ENCODE data around the gene TCF19. TPM values are rescaled to one million over a fixed set of nuclear protein-coding genes. Genes with fewer than 3 reads are reported as not detected.
A peak's percentile ranks its signal among the peaks of the same experiment; 100 is the strongest.
"Not testable (repeated sequence)": the region's sequence is repeated elsewhere in the genome, so short reads cannot be mapped to it uniquely, and the experiment has no call there.

TCF19 gene
- total RNA-seq, 6 donors from 2014 or later: 4.2 to 10.0 (median 5.3) TPM

DNA sequence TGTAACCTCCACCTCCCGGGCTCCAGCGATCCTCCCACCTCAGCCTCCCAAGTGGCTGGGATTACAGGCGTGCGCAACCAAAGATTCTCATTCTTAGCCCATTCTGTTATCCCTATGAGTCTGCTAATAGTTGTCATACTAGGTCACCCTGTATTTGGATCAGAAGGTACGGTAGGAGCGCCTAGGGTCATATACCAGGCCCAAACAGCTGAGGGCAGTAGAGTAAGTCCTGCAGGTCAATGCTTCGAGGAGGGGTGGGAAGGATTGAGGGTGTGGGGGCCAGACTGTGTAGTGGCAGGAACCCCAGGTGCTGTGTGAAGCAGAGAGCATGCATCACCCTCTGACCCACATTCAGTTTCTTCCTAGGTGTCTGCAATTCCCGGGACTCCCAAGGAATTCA is 34.8 kb downstream of the TCF19 start:
- peak overlapping the region in 1 of 4 donors; percentile 47 for H3K27ac ChIP-seq
- 80 to 81% methylated on average over 7 to 8 of the region's 8 CpGs for WGBS, 2 donors
- peaks cover 5 to 22% (median 14%) of the 10 kb centered on the region in 4 donors for H3K4me1 ChIP-seq
- no peak overlapping the region for H3K4me3 ChIP-seq
- no peaks in the 10 kb centered on the region for H3K36me3 ChIP-seq
- no peak for TF ChIP-seq POLR2A (IDR thresholded peaks at IDR 0.05)
- TF ChIP-seq, protein P1, sequence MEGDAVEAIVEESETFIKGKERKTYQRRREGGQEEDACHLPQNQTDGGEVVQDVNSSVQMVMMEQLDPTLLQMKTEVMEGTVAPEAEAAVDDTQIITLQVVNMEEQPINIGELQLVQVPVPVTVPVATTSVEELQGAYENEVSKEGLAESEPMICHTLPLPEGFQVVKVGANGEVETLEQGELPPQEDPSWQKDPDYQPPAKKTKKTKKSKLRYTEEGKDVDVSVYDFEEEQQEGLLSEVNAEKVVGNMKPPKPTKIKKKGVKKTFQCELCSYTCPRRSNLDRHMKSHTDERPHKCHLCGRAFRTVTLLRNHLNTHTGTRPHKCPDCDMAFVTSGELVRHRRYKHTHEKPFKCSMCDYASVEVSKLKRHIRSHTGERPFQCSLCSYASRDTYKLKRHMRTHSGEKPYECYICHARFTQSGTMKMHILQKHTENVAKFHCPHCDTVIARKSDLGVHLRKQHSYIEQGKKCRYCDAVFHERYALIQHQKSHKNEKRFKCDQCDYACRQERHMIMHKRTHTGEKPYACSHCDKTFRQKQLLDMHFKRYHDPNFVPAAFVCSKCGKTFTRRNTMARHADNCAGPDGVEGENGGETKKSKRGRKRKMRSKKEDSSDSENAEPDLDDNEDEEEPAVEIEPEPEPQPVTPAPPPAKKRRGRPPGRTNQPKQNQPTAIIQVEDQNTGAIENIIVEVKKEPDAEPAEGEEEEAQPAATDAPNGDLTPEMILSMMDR (IDR thresholded peaks at IDR 0.05): no peak
- TF ChIP-seq EP300 (IDR thresholded peaks at IDR 0.05): no peak
- TF ChIP-seq POLR2AphosphoS5 (IDR thresholded peaks at IDR 0.05): no peak
- DNase-seq: no peak
- H3K9me3 ChIP-seq: no peaks in the 10 kb centered on the region
- ATAC-seq (ENCODE audit: low FRiP score in 2 of 2): no peak
- no peaks in the 10 kb centered on the region for H3K27me3 ChIP-seq

DNA sequence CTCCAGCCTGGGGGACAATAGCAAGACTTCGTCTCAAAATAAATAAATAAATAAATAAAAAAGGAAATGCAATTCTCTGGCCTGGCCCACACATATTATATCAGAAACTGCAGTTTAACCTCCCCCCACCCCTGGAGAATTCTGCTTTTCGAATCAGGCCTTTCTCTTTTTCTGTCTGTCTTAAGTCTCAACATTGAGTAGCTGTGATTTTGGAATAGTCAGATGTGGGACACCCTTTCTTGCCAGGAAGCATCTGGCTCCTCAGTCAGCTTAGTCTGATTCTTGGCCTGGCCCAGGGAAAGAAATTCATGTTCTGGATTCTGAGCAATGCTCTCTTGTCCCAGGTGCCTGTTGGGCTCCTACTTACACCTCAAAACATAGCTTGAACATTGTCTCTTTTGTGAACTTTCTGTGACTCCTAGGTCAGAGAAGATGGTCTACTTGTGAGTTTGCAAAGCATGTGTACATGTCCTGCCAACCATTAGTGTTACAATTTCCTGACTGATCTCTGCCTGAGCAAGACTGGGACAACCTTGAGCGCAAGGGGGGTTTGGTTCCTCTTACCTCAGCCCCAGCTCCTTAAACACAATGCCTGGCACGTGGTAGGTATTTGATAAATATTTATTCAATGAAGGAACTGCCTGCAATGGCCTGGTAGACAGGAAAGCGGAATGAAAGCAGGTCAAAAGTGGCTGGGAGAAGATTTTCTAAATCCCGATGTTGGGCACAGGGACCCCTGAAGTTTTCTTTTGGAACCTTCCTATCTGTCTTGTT is 35.9 kb downstream of the TCF19 start:
- WGBS, 2 donors: 40 to 46% methylated on average over 6 of the region's 6 CpGs
- H3K27me3 ChIP-seq: no peaks in the 10 kb centered on the region
- peak overlapping the region; percentile 12 to 71 (median 48) for H3K27ac ChIP-seq
- DNase-seq (no peak), ATAC-seq (ENCODE audit: low FRiP score in 2 of 2) (no peak)
- peaks cover 13 to 30% (median 20%) of the 10 kb centered on the region in 4 donors for H3K4me1 ChIP-seq
- TF ChIP-seq POLR2A (IDR thresholded peaks at IDR 0.05) (no peak), EP300 (IDR thresholded peaks at IDR 0.05) (no peak), POLR2AphosphoS5 (IDR thresholded peaks at IDR 0.05) (no peak)
- TF ChIP-seq, protein P1 (IDR thresholded peaks at IDR 0.05): no peak
- H3K9me3 ChIP-seq: no peaks in the 10 kb centered on the region
- no peak overlapping the region for H3K4me3 ChIP-seq
- no peaks in the 10 kb centered on the region for H3K36me3 ChIP-seq

DNA sequence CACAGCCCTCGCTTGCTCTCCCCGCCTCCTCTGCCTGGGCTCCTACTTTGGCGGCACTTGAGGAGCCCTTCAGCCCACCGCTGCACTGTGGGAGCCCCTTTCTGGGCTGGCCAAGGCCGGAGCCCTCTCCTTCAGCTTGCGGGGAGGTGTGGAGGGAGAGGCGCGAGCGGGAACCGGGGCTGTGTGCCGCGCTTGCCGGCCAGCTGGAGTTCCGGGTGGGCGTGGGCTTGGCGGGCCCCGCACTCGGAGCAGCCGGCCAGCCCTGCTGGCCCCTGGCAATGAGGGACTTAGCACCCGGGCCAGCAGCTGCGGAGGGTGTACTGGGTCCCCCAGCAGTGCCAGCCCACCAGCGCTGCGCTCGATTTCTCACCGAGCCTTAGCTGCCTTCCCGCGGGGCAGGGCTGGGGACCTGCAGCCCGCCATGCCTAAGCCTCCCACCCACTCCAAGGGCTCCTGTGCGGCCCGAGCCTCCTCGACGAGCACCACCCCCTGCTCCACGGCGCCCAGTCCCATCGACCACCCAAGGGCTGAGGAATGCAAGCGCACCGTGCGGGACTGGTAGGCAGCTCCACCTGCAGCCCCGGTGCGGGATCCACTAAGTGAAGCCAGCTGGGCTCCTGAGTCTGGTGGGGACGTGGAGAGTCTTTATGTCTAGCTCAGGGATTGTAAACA is 37.1 kb downstream of the TCF19 start:
- peak in 1 of 2 donors; percentile 84 for DNase-seq
- Histone ChIP-seq H3K27ac (peak overlapping the region in 3 of 4 donors; percentile 17 to 48 (median 47)), H3K4me1 (peaks cover 16 to 35% (median 26%) of the 10 kb centered on the region in 4 donors)

DNA sequence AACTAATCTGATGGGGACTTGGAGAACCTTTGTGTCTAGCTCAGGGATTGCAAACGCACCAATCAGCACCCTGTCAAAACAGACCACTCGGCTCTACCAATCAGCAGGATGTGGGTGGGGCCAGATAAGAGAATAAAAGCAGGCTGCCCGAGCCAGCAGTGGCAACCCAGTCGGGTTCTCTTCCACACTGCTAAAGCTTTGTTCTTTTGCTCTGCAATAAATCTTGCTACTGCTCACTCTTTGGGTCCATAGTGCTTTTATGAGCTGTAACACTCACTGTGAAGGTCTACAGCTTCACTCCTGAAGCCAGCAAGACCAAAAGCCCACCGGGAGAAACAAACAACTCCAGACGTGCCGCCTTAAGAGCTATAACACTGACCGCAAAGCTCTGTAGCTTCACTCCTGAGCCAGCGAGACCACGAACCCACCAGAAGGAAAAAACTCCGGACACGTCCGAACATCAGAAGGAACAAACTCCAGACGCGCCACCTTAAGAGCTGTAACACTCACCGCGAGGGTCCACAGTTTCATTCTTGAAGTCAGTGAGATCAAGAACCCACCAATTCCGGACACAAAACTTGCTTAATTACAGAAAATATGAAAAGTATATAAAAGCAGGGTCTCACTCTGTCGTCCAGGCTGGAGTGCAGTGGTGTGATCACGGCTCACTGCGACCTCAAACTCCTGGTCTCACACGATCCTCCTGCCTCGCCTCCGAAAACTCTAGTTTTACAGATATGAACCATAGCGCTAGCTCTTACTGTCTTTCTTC is 38.0 kb downstream of the TCF19 start:
- ATAC-seq (ENCODE audit: low FRiP score in 2 of 2); DNase-seq; H3K27me3 ChIP-seq; H3K9me3 ChIP-seq; H3K36me3 ChIP-seq: not testable (repeated sequence)
- 70 to 75% methylated on average over 24 to 25 of the region's 25 CpGs for WGBS, 2 donors
- H3K27ac ChIP-seq: peak overlapping the region; percentile 96 to 98 (median 98)
- peak overlapping the region in 3 of 4 donors; percentile 60 to 70 (median 69) for H3K4me3 ChIP-seq
- peaks cover 16 to 35% (median 26%) of the 10 kb centered on the region in 4 donors for H3K4me1 ChIP-seq

More for the DNA sequence above, 37.1 kb downstream of the TCF19 start:
- ATAC-seq (ENCODE audit: low FRiP score in 2 of 2); H3K36me3 ChIP-seq; H3K27me3 ChIP-seq; H3K9me3 ChIP-seq; H3K4me3 ChIP-seq: not testable (repeated sequence)
- 87 to 94% methylated on average over 13 to 22 of the region's 41 CpGs for WGBS, 2 donors

DNA sequence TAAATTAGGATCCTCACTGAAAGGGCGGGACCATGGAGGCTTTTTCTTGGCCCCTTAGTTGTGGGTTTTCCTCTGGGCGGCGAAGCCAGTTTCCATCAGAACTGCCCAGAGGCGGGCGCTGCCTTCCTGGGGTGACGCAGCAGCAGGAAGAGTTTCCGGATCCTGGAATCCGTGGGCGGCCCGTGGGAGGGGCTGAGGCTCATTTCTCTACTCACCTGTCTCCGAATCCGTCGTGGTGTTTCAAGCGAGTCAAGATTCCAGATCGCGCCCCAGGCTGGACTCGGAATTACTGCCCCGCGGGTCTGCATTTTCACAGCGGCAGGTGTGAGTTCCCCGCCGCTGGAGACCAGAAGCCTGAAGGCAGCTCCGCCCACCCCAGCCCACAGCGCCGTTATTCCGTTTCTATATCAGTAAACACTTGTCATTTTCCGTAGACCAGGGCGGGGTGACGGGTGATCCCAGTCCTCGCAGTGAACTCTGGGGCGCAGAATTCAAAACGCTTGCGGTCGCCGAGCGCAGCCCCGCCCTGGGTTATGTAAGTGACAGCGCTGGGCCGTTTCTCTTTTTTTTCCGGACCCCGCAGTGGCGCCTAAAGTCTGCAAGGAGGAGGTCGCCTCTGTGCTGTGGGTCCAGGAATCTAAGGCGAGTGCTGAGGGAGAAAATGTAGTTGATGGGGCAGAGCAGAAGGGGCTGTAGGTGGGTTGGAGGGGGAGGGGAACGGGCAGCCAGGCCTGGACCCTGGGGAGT is 39.3 kb downstream of the TCF19 start:
- DNase-seq: peak; percentile 94 to 97
- H3K4me1 ChIP-seq: peaks cover 23 to 45% (median 33%) of the 10 kb centered on the region in 4 donors
- no peaks in the 10 kb centered on the region for H3K9me3 ChIP-seq
- peak; percentile 95 for ATAC-seq (ENCODE audit: low FRiP score in 2 of 2)
- H3K4me3 ChIP-seq: peak overlapping the region; percentile 60 to 75 (median 70)
- H3K36me3 ChIP-seq: peaks cover 0 to 5% (median 0%) of the 10 kb centered on the region in 4 donors
- WGBS, 2 donors: 0 to 1% methylated on average over 3 to 45 of the region's 45 CpGs
- H3K27ac ChIP-seq: peak overlapping the region; percentile 96 to 98 (median 98)
- peak; percentile 61 to 73 for TF ChIP-seq POLR2AphosphoS5 (IDR thresholded peaks at IDR 0.05)
- peak in 3 of 4 donors; percentile 58 to 84 (median 75) for TF ChIP-seq POLR2A (IDR thresholded peaks at IDR 0.05)
- TF ChIP-seq EP300 (IDR thresholded peaks at IDR 0.05): peak in 2 of 4 donors; percentile 26 to 62
- TF ChIP-seq, protein P1 (IDR thresholded peaks at IDR 0.05): peak in 3 of 6 experiments; percentile 4 to 8 (median 5)
- no peaks in the 10 kb centered on the region for H3K27me3 ChIP-seq

DNA sequence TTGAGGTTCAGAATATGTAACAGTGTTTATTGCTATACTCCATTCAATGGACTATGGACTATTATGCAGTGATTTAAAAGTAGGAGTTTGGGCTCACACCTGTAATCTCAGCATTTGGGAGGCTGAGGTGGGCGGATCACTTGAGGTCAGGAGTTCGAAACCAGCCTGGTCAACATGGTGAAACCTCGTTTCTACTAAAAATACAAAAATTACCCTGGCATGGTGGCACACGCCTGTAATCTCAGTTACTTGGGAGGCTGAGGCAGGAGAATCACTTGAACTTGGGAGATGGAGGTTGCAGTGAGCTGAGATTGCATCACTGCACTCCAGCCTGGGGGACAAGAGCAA is 40.7 kb downstream of the TCF19 start:
- ATAC-seq (ENCODE audit: low FRiP score in 2 of 2): not testable (repeated sequence)
- H3K4me1 ChIP-seq: peaks cover 31 to 51% (median 41%) of the 10 kb centered on the region in 4 donors

More for the DNA sequence above, 40.7 kb downstream of the TCF19 start:
- Histone ChIP-seq H3K4me3 (peak overlapping the region in 3 of 4 donors; percentile 60 to 70 (median 69)), H3K27ac (peak overlapping the region in 3 of 4 donors; percentile 96 to 98 (median 98))
- 86 to 90% methylated on average over 4 of the region's 4 CpGs for WGBS, 2 donors
- not testable (repeated sequence) for H3K9me3 ChIP-seq, H3K36me3 ChIP-seq, DNase-seq, H3K27me3 ChIP-seq

Measured in upper lobe of left lung (tissue), 6 donors.